B cell (primary cell): Measurements from ENCODE around the gene DLG1. TPM values are rescaled to one million over a fixed set of nuclear protein-coding genes. Genes with fewer than 3 reads are reported as not detected.

ENCODE experiments used
- ATAC-seq: fragments of 200-7000 bp; cut with Tn5 transposase; one replicate; pipeline ENCODE4 v1.10.0; 2021; ENCODE audit warnings: low read depth, mild to moderate bottlenecking, moderate number of reproducible peaks, moderate library complexity
- CTCF ChIA-PET: fragments of 350-600 bp; sonication (Branson Sonifier 250); formaldehyde crosslinking; loops from one replicate; lab custom pipeline; 2021; ENCODE audit warnings: antibody characterized with exemption, inconsistent platforms; lab: Charles Lee
- POLR2A ChIA-PET: fragments of 350-600 bp; sonication (Branson Sonifier 250); formaldehyde crosslinking; loops from one replicate; lab custom pipeline; 2021; ENCODE audit warnings: antibody characterized with exemption; lab: Charles Lee
- DNase-seq: peaks from one replicate; pipeline ENCODE4 v3.0.0; 2013
- H2AFZ ChIP-seq: 2 replicates; pipeline ENCODE4 v1.6.1; 2012; ENCODE audit warnings: mild to moderate bottlenecking, low read depth, low read length; ENCODE audit not compliant: insufficient read depth, poor library complexity, severe bottlenecking
- H3K27ac ChIP-seq, 2 donors: 1 replicate in 1 of 2; 2 replicates in 1 of 2; pipeline ENCODE4 v1.5.1; 2012 to 2013; ENCODE audit warnings: low read length in 2 of 2, mild to moderate bottlenecking in 2 of 2, moderate library complexity in 1 of 2
- H3K27me3 ChIP-seq, 4 experiments: fragments of 200-600 bp in 1 of 4; sonication (generic) in 1 of 4; replicated peaks in 1 of 4; 1 replicate in 2 of 4; 2 replicates in 2 of 4; pipeline versions ENCODE4 v1.6.1 to v1.7.0; 2013 to 2016; ENCODE audit warnings: low read length in 3 of 4, mild to moderate bottlenecking in 2 of 4, mixed read lengths in 1 of 4, moderate library complexity in 1 of 4; ENCODE audit not compliant: insufficient read depth in 4 of 4, control insufficient read depth in 3 of 4; ENCODE audit errors: control extremely low read depth in 1 of 4
- H3K36me3 ChIP-seq, 2 experiments: replicated peaks in 1 of 2; 1 replicate in 1 of 2; 2 replicates in 1 of 2; pipeline versions ENCODE4 v1.6.1 to v1.7.1; 2013; ENCODE audit warnings: low read length in 1 of 2; ENCODE audit not compliant: insufficient read depth in 2 of 2, control insufficient read depth in 1 of 2; ENCODE audit errors: control extremely low read depth in 1 of 2, extremely low read depth in 1 of 2
- H3K4me1 ChIP-seq, 2 donors: fragments of 200-600 bp in 1 of 2; sonication (generic) in 1 of 2; 1 replicate in 1 of 2; 2 replicates in 1 of 2; pipeline versions ENCODE4 v1.5.1 to v1.6.1; 2013 to 2017; ENCODE audit warnings: low read length in 2 of 2; ENCODE audit not compliant: control insufficient read depth in 2 of 2, insufficient read depth in 2 of 2
- H3K4me2 ChIP-seq: replicated peaks from 2 replicates; pipeline ENCODE3; 2012; ENCODE audit warnings: mild to moderate bottlenecking, low read depth, low read length; ENCODE audit not compliant: poor library complexity, severe bottlenecking
- H3K4me3 ChIP-seq, 5 experiments: fragments of 200-600 bp in 1 of 5; sonication (generic) in 1 of 5; 1 replicate in 3 of 5; 2 replicates in 2 of 5; pipeline versions ENCODE4 v1.5.1 to v1.7.0; 2011 to 2016; ENCODE audit warnings: low read length in 4 of 5, mild to moderate bottlenecking in 4 of 5, low read depth in 2 of 5, control low read depth in 1 of 5, moderate library complexity in 1 of 5; ENCODE audit not compliant: insufficient read depth in 1 of 5; ENCODE audit errors: control extremely low read depth in 1 of 5, extremely low read depth in 1 of 5
- H3K79me2 ChIP-seq: fragments of 200-600 bp; sonication (generic); one replicate; pipeline ENCODE4 v1.6.0; 2016; ENCODE audit warnings: low read length; ENCODE audit not compliant: control insufficient read depth, insufficient read depth
- H3K9ac ChIP-seq: fragments of 200-600 bp; sonication (generic); 2 replicates; pipeline ENCODE4 v1.6.1; 2017; ENCODE audit warnings: mild to moderate bottlenecking, low read length, moderate library complexity
- H3K9me3 ChIP-seq, 3 donors: one replicate each; pipeline versions ENCODE4 v1.6.1 to v1.7.1; 2013; ENCODE audit warnings: low read length in 2 of 3; ENCODE audit not compliant: control insufficient read depth in 2 of 3, insufficient read depth in 1 of 3; ENCODE audit errors: control extremely low read depth in 1 of 3
- H4K20me1 ChIP-seq: 2 replicates; pipeline ENCODE4 v1.6.0; 2012; ENCODE audit warnings: mild to moderate bottlenecking, low read length; ENCODE audit not compliant: insufficient read depth, control insufficient read depth, poor library complexity, severe bottlenecking
- H3K27ac Mint-ChIP-seq: one replicate; pipeline ENCODE4 v1.8.0; 2021; ENCODE audit warnings: mixed read lengths
- H3K27me3 Mint-ChIP-seq: one replicate; pipeline ENCODE4 v1.8.0; 2021; ENCODE audit warnings: mixed read lengths
- H3K4me1 Mint-ChIP-seq: one replicate; pipeline ENCODE4 v1.8.0; 2021; ENCODE audit warnings: mixed read lengths
- H3K4me3 Mint-ChIP-seq: one replicate; pipeline ENCODE4 v1.8.0; 2021; ENCODE audit warnings: mixed read lengths
- H3K9me3 Mint-ChIP-seq: one replicate; pipeline ENCODE4 v1.8.0; 2022; ENCODE audit warnings: mixed read lengths; ENCODE audit not compliant: insufficient read depth
- EZH2 ChIP-seq: IDR thresholded peaks from 2 replicates; pipeline ENCODE4 v1.6.1; 2012; ENCODE audit warnings: borderline replicate concordance, low read depth, mild to moderate bottlenecking, moderate library complexity, low read length; ENCODE audit not compliant: insufficient read depth, poor library complexity, severe bottlenecking
- WGBS: methylation state at CpG from one replicate; pipeline ENCODE4 v1.1.5; 2013; ENCODE audit warnings: missing lambda C conversion rate; ENCODE audit not compliant: insufficient coverage; 5-methylcytosine and 5-hydroxymethylcytosine counted together
- intact Hi-C: fragments of 100-400 bp; cut with micrococcal nuclease; formaldehyde crosslinking; loops from one replicate; pipeline ENCODE4 v1.10.0; 2022
- polyA plus RNA-seq: library from polyadenylated mRNA; depleted of rRNA; stranded (reverse); fragments of >200 nt; gene quantifications from 2 replicates; pipeline ENCODE4 v1.2.3, GENCODE V29; 2012
- total RNA-seq, 2 donors: library from RNA; stranded (reverse); fragments of 120-200 nt in 1 of 2; gene quantifications; 1 replicate in 1 of 2; 2 replicates in 1 of 2; pipeline versions ENCODE4 v1.2.3 to v1.2.4, GENCODE V29; 2013 to 2022
- TF ChIP-seq, protein P1 (sequence below): fragments of 200-600 bp; IDR thresholded peaks from one replicate; pipeline ENCODE4 v1.8.0; 2022; ENCODE audit warnings: antibody characterized with exemption, mild to moderate bottlenecking

The DLG1 gene
- total and polyA plus RNA-seq, 2 donors (not counting 1 experiment from before 2014, with no cell fraction given): 23.4 to 114 TPM

- Histone ChIP-seq H4K20me1 (peaks cover 14% of the 10 kb centered on the region), H3K79me2 (peaks cover 40% of the 10 kb centered on the region), H2AFZ (no peak overlapping the region), H3K9ac (no peak overlapping the region), H3K36me3 (no peaks in the 10 kb centered on the region), H3K4me3 (no peak overlapping the region), H3K9me3 (no peaks in the 10 kb centered on the region), H3K4me1 (no peaks in the 10 kb centered on the region), H3K4me2 (no peak overlapping the region), H3K27ac (no peak overlapping the region), H3K27me3 (no peaks in the 10 kb centered on the region)
- Mint-ChIP-seq H3K9me3 (no peaks in the 10 kb centered on the region), H3K4me1 (peaks cover 22% of the 10 kb centered on the region), H3K27me3 (no peaks in the 10 kb centered on the region), H3K4me3 (no peak overlapping the region), H3K27ac (no peak overlapping the region)
- no peak for ATAC-seq
- POLR2A ChIA-PET: interaction anchor here (0.6 kb wide), 2 partner anchors 197 to 530 kb away, joined by 3 to 7 read pairs; no protein-coding TSS in a partner anchor
- no CpG with 5 or more reads among the region's 3 CpGs for WGBS
- CTCF ChIA-PET: interaction anchor here (0.6 to 3.7 kb wide), 32 partner anchors 8 to 810 kb away, joined by 3 to 49 read pairs (median 4); no protein-coding TSS in a partner anchor
- peak; percentile 60 for DNase-seq
- TF ChIP-seq EZH2: no peak
- TF ChIP-seq, protein P1, sequence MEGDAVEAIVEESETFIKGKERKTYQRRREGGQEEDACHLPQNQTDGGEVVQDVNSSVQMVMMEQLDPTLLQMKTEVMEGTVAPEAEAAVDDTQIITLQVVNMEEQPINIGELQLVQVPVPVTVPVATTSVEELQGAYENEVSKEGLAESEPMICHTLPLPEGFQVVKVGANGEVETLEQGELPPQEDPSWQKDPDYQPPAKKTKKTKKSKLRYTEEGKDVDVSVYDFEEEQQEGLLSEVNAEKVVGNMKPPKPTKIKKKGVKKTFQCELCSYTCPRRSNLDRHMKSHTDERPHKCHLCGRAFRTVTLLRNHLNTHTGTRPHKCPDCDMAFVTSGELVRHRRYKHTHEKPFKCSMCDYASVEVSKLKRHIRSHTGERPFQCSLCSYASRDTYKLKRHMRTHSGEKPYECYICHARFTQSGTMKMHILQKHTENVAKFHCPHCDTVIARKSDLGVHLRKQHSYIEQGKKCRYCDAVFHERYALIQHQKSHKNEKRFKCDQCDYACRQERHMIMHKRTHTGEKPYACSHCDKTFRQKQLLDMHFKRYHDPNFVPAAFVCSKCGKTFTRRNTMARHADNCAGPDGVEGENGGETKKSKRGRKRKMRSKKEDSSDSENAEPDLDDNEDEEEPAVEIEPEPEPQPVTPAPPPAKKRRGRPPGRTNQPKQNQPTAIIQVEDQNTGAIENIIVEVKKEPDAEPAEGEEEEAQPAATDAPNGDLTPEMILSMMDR: peak; percentile 85
- intact Hi-C loops: loop anchor here (1.0 to 5.0 kb wide), 3 partner anchors 40 to 253 kb away; partner anchors contain the start of gene DLG1
These were observed 41.5 kb downstream of the DLG1 start for GRCh38 chr3:197256836-197257444.

- Mint-ChIP-seq H3K27me3 (no peaks in the 10 kb centered on the region), H3K27ac (no peak overlapping the region), H3K4me1 (peaks cover 24% of the 10 kb centered on the region), H3K4me3 (no peak overlapping the region), H3K9me3 (no peaks in the 10 kb centered on the region)
- Histone ChIP-seq H3K4me2 (no peak overlapping the region), H3K4me1 (no peaks in the 10 kb centered on the region), H2AFZ (no peak overlapping the region), H3K79me2 (peaks cover 43% of the 10 kb centered on the region), H3K27me3 (no peaks in the 10 kb centered on the region), H3K4me3 (no peak overlapping the region), H3K36me3 (peaks cover 0 to 3% of the 10 kb centered on the region in 2 experiments), H3K9ac (no peak overlapping the region), H3K27ac (no peak overlapping the region), H4K20me1 (peaks cover 14% of the 10 kb centered on the region), H3K9me3 (no peaks in the 10 kb centered on the region)
- ATAC-seq (no peak), DNase-seq (no peak)
- ChIA-PET CTCF (interaction anchor here (0.6 to 3.7 kb wide), 21 partner anchors 9 to 811 kb away, joined by 3 to 49 read pairs (median 6); no protein-coding TSS in a partner anchor), POLR2A (interaction anchor here (0.6 kb wide), 1 partner anchor 531 kb away, joined by 7 read pairs; no protein-coding TSS in a partner anchor)
- intact Hi-C loops: loop anchor here (1.0 to 5.0 kb wide), 3 partner anchors 41 to 254 kb away; partner anchors contain the start of gene DLG1
- TF ChIP-seq, protein P1: no peak
- no peak for TF ChIP-seq EZH2
- 94% methylated on average over 2 of the region's 4 CpGs for WGBS
These were observed 42.3 kb downstream of the DLG1 start for GRCh38 chr3:197256104-197256503.
